ENCODE measurements around the gene GPR135. TPM values are rescaled to one million over a fixed set of nuclear protein-coding genes. Genes with fewer than 3 reads are reported as not detected.
A peak's percentile ranks its signal among the peaks of the same experiment; 100 is the strongest.

GPR135 gene
- total RNA-seq, 1 experiment from 2014 or later, result 3.9 TPM

DNA sequence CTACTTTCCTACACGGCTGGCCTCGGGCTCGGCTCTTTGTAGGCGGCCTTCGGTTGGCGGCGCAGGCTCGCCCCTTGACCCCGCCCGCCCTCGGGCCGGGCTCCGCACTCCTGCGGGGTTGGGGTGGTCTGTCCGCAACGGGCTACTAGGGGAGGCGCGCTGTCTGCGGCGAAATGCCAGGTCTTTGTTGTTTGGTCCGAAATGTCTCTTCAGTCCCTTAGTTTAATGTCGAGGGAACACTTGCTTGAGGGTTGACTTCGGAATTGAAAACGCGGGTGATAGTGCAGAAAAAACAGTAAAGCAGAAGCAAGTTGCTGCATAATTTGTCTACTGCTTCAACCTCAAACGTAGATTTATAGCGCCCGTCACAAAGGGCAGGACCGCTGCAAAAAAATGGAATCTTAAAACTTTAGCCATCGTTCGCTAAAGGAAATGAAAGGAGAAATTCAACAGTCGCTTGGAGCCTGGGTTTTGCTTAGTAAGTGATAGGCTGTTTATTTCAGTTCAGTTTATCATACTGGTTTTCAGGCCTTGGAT is 19.5 kb upstream of the GPR135 start:
- Histone ChIP-seq H3K36me3 (ENCODE audit: control insufficient read depth in 1 of 2, insufficient read depth in 2 of 2, low read length in 2 of 2) (peaks cover 14 to 17% of the 10 kb centered on the region in 2 experiments; a peak in 3 of 4 replicates), H2AFZ (ENCODE audit: low read depth, low read length, poor library complexity, severe bottlenecking) (no peak overlapping the region), H3K9me3 (ENCODE audit: control insufficient read depth in 1 of 2, insufficient read depth in 1 of 2, low read depth in 1 of 2, low read length in 2 of 2) (no peaks in the 10 kb centered on the region), H3K79me2 (ENCODE audit: insufficient read depth, low read length) (peaks cover 57% of the 10 kb centered on the region), H3K4me3 (replicated peaks in 1 of 2; ENCODE audit: low read depth in 1 of 2, low read length in 2 of 2) (peak overlapping the region; percentile 81 to 93), H3K27ac (ENCODE audit: low read depth, low read length) (peak overlapping the region; percentile 87), H3K9ac (ENCODE audit: low read length) (peak overlapping the region; percentile 90), H3K4me2 (ENCODE audit: low read length) (peak overlapping the region; percentile 96), H3K4me1 (ENCODE audit: control insufficient read depth in 1 of 2, insufficient read depth in 2 of 2, low read length in 2 of 2) (peaks cover 13 to 33% of the 10 kb centered on the region in 2 experiments), H3K27me3 (ENCODE audit: insufficient read depth, low read length) (no peaks in the 10 kb centered on the region), H4K20me1 (ENCODE audit: insufficient read depth) (no peaks in the 10 kb centered on the region), H3K9me2 (ENCODE audit: insufficient read depth) (no peaks in the 10 kb centered on the region)
- ChIA-PET RAD21 (ENCODE audit: low non-redundant PET in 1 of 2, low total read pairs in 2 of 2, uncharacterized antibody in 2 of 2, unreplicated experiment in 2 of 2) (no interaction called here), POLR2A (interaction anchor here (0.5 to 1.6 kb wide), 3 partner anchors 10 to 90 kb away, joined by 3 to 4 read pairs (median 3); no protein-coding TSS in a partner anchor), CTCF (interaction anchor here (0.5 to 1.5 kb wide), 13 partner anchors 9 to 700 kb away, joined by 3 to 16 read pairs (median 4); partner anchors contain the start of gene CCDC175)
- peak; percentile 55 for ATAC-seq
- DNase-seq (ENCODE audit: low read depth, low spot score), result no peak
- intact Hi-C loops (cut with micrococcal nuclease), result no loop called here
- TF ChIP-seq YY1 (IDR thresholded peaks at IDR 0.05; ENCODE audit: extremely low read depth, insufficient replicate concordance, low read depth, low read length) (no peak), POLR2A (IDR thresholded peaks at IDR 0.05; ENCODE audit: borderline replicate concordance, extremely low read depth, insufficient read depth, insufficient read length) (peak; percentile 49)
- BruUV-seq (replicated peaks), result TSS peak; percentile 66

DNA sequence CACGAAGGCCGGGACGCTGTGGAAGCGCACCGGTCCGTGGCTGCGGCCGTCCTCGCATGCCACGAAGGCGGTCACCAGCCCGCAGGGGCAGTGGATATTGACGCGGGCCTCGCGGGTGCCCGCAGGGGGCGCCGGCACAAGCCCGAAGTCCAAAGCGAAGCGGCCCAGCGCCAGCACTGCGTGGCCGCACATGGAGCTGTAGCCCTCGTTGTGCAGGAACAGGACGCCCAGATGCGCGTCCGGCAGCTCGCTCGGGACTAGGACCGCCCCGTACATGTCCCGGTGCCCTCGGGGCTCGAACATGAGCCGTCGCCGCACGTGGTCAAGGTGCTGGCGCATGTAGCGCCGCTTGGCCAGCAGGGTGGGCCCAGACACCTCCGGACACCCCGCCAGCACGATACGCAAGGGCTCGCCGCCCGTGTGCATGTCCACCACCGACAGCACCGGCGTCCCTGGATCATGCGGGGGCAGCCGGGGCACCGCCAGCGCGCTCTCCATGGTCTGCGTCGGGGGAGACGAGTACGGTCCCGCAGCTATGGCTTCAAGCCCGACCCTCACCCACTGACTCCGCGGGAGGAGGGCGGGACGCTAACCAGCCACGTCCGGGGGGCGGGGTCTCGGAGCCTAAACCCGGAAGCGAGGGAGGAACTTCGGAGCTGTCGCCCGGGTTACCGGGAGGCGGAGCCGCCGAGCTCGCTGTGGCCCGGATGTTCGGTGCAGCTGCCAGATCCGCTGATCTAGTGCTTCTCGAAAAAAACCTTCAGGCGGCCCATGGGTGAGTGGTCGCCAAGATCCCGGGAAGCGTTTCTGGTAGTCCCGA is 18.8 kb upstream of the GPR135 start, which contains the start of the genes JKAMP and L3HYPDH:
Gene JKAMP (plus strand): TSS at position 699 of the 820 bp plus-strand sequence. CDS start 73 bp downstream, at position 772.
Gene L3HYPDH (minus strand): TSS at position 590 of the 820 bp plus-strand sequence. CDS start 92 bp downstream, at position 498.
- ChIA-PET POLR2A (interaction anchor here (0.5 to 1.6 kb wide), 4 partner anchors 9 to 1186 kb away, joined by 3 to 4 read pairs (median 3); partner anchors contain the start of gene ARID4A), RAD21 (ENCODE audit: low non-redundant PET in 1 of 2, low total read pairs in 2 of 2, uncharacterized antibody in 2 of 2, unreplicated experiment in 2 of 2) (interaction anchor here in 1 of 2 experiments (0.9 kb wide), 1 partner anchor 93 kb away, joined by 3 read pairs; the partner anchor contains the start of gene CCDC175), CTCF (interaction anchor here (0.5 to 1.5 kb wide), 14 partner anchors 10 to 700 kb away, joined by 3 to 16 read pairs (median 4); partner anchors contain the start of gene CCDC175)
- peaks cover 13 to 33% of the 10 kb centered on the region in 2 experiments for H3K4me1 ChIP-seq (ENCODE audit: control insufficient read depth in 1 of 2, insufficient read depth in 2 of 2, low read length in 2 of 2)
- no peaks in the 10 kb centered on the region for H3K9me2 ChIP-seq (ENCODE audit: insufficient read depth)
- no peaks in the 10 kb centered on the region for H4K20me1 ChIP-seq (ENCODE audit: insufficient read depth)
- DNase-seq (ENCODE audit: low read depth, low spot score) (peak; percentile 90), ATAC-seq (peak; percentile 88)
- BruUV-seq (replicated peaks), result no TSS peak
- H3K9ac ChIP-seq (ENCODE audit: low read length), result peak within 1 kb of the TSS; percentile 90
- no peak within 1 kb of the TSS for H2AFZ ChIP-seq (ENCODE audit: low read depth, low read length, poor library complexity, severe bottlenecking)
- no peaks in the 10 kb centered on the region for H3K27me3 ChIP-seq (ENCODE audit: insufficient read depth, low read length)
- peak within 1 kb of the TSS; percentile 81 to 93 for H3K4me3 ChIP-seq (replicated peaks in 1 of 2; ENCODE audit: low read depth in 1 of 2, low read length in 2 of 2)
- peak within 1 kb of the TSS; percentile 96 for H3K4me2 ChIP-seq (ENCODE audit: low read length)
- no peaks in the 10 kb centered on the region for H3K9me3 ChIP-seq (ENCODE audit: control insufficient read depth in 1 of 2, insufficient read depth in 1 of 2, low read depth in 1 of 2, low read length in 2 of 2)
- H3K27ac ChIP-seq (ENCODE audit: low read depth, low read length), result peak within 1 kb of the TSS; percentile 87
- H3K36me3 ChIP-seq (ENCODE audit: control insufficient read depth in 1 of 2, insufficient read depth in 2 of 2, low read length in 2 of 2), result peaks cover 10 to 16% of the 10 kb centered on the region in 2 experiments; a peak in 3 of 4 replicates
- H3K79me2 ChIP-seq (ENCODE audit: insufficient read depth, low read length), result peaks cover 59% of the 10 kb centered on the region
- intact Hi-C loops (cut with micrococcal nuclease), result no loop called here
- TF ChIP-seq SIN3A (IDR thresholded peaks at IDR 0.05; ENCODE audit: low read depth), result peak; percentile 83
- TF ChIP-seq CBX3 (IDR thresholded peaks at IDR 0.05; ENCODE audit: low read depth), result peak; percentile 95
- TF ChIP-seq, protein P1, sequence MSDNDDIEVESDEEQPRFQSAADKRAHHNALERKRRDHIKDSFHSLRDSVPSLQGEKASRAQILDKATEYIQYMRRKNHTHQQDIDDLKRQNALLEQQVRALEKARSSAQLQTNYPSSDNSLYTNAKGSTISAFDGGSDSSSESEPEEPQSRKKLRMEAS (IDR thresholded peaks at IDR 0.05), result peak; percentile 99
- TF ChIP-seq POLR2A (IDR thresholded peaks at IDR 0.05; ENCODE audit: borderline replicate concordance, extremely low read depth, insufficient read depth, insufficient read length), result peak; percentile 43
- TF ChIP-seq, protein P2, sequence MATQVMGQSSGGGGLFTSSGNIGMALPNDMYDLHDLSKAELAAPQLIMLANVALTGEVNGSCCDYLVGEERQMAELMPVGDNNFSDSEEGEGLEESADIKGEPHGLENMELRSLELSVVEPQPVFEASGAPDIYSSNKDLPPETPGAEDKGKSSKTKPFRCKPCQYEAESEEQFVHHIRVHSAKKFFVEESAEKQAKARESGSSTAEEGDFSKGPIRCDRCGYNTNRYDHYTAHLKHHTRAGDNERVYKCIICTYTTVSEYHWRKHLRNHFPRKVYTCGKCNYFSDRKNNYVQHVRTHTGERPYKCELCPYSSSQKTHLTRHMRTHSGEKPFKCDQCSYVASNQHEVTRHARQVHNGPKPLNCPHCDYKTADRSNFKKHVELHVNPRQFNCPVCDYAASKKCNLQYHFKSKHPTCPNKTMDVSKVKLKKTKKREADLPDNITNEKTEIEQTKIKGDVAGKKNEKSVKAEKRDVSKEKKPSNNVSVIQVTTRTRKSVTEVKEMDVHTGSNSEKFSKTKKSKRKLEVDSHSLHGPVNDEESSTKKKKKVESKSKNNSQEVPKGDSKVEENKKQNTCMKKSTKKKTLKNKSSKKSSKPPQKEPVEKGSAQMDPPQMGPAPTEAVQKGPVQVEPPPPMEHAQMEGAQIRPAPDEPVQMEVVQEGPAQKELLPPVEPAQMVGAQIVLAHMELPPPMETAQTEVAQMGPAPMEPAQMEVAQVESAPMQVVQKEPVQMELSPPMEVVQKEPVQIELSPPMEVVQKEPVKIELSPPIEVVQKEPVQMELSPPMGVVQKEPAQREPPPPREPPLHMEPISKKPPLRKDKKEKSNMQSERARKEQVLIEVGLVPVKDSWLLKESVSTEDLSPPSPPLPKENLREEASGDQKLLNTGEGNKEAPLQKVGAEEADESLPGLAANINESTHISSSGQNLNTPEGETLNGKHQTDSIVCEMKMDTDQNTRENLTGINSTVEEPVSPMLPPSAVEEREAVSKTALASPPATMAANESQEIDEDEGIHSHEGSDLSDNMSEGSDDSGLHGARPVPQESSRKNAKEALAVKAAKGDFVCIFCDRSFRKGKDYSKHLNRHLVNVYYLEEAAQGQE (IDR thresholded peaks at IDR 0.05; ENCODE audit: low read depth), result no peak
- peak; percentile 97 for TF ChIP-seq ELF1 (IDR thresholded peaks at IDR 0.05; ENCODE audit: borderline replicate concordance, low read depth)
- TF ChIP-seq EZH2 (IDR thresholded peaks at IDR 0.05), result no peak
- TF ChIP-seq EZH2phosphoT487 (IDR thresholded peaks at IDR 0.05; ENCODE audit: borderline replicate concordance), result no peak
- TF ChIP-seq EGR1 (IDR thresholded peaks at IDR 0.05; ENCODE audit: low read depth), result 0 out of 2 replicates have a peak, but pooled peaks have one; percentile 31
- peak; percentile 17 for TF ChIP-seq TCF7L2 (IDR thresholded peaks at IDR 0.05; ENCODE audit: borderline replicate concordance, extremely low read depth, insufficient read depth, insufficient read length)
- TF ChIP-seq, protein P3, sequence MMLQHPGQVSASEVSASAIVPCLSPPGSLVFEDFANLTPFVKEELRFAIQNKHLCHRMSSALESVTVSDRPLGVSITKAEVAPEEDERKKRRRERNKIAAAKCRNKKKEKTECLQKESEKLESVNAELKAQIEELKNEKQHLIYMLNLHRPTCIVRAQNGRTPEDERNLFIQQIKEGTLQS (IDR thresholded peaks at IDR 0.05), result no peak
- peak; percentile 95 for TF ChIP-seq ZFX (IDR thresholded peaks at IDR 0.05)
